Caco-2 (cell line): Measurements from ENCODE around the gene CHKB. TPM values are rescaled to one million over a fixed set of nuclear protein-coding genes. Genes with fewer than 3 reads are reported as not detected.

ENCODE experiments used
- BruUV-seq: library from RNA; stranded (reverse); fragments of 400-500 nt; replicated peaks from 2 replicates; lab custom pipeline; 2021; lab: Mats Ljungman, UMichigan
- CTCF ChIA-PET: fragments of 300-600 bp; sonication (Branson Sonifier 250); formaldehyde crosslinking; loops from one replicate; lab custom pipeline; 2022; ENCODE audit warnings: antibody characterized with exemption; lab: Charles Lee
- POLR2A ChIA-PET: fragments of 300-600 bp; sonication (Branson Sonifier 250); formaldehyde crosslinking; loops from one replicate; lab custom pipeline; 2022; ENCODE audit warnings: antibody characterized with exemption; lab: Charles Lee
- DNase-seq, 2 experiments: peaks; one replicate each; pipeline versions ENCODE4 v3.0.0 to v3.0.0-alpha.2; 2020 to 2022
- H3K27me3 ChIP-seq: replicated peaks from 2 replicates; pipeline ENCODE4 v1.6.0; 2011; ENCODE audit warnings: low read length; ENCODE audit not compliant: control insufficient read depth, insufficient read depth
- H3K36me3 ChIP-seq: 2 replicates; pipeline ENCODE4 v1.5.1; 2011; ENCODE audit warnings: low read length; ENCODE audit not compliant: control insufficient read depth, insufficient read depth
- H3K4me1 ChIP-seq: fragments of 250-450 bp; sonication (Bioruptor Pico); 2 replicates; pipeline ENCODE4 v1.5.1; 2020; ENCODE audit warnings: mild to moderate bottlenecking
- H3K4me3 ChIP-seq: 2 replicates; pipeline ENCODE4 v1.5.1; 2011; ENCODE audit warnings: low read depth, mild to moderate bottlenecking, control low read depth, low read length
- H3K9me3 ChIP-seq: fragments of 250-450 bp; sonication (Bioruptor Pico); 2 replicates; pipeline ENCODE4 v1.5.1; 2020; ENCODE audit warnings: mild to moderate bottlenecking, moderate library complexity
- H3K27ac Mint-ChIP-seq: one replicate; pipeline ENCODE4 v1.8.0; 2022; ENCODE audit warnings: mixed read lengths; ENCODE audit not compliant: unreplicated experiment
- H3K27me3 Mint-ChIP-seq: one replicate; pipeline ENCODE4 v1.8.0; 2022; ENCODE audit warnings: mixed read lengths; ENCODE audit not compliant: insufficient read depth, unreplicated experiment
- H3K36me3 Mint-ChIP-seq: one replicate; pipeline ENCODE4 v1.8.0; 2022; ENCODE audit warnings: mild to moderate bottlenecking, mixed read lengths; ENCODE audit not compliant: insufficient read depth, unreplicated experiment
- H3K4me1 Mint-ChIP-seq: one replicate; pipeline ENCODE4 v1.8.0; 2022; ENCODE audit warnings: low read depth, mixed read lengths; ENCODE audit not compliant: unreplicated experiment
- H3K4me3 Mint-ChIP-seq: one replicate; pipeline ENCODE4 v1.8.0; 2022; ENCODE audit warnings: mild to moderate bottlenecking, moderate library complexity, mixed read lengths; ENCODE audit not compliant: unreplicated experiment
- H3K9me3 Mint-ChIP-seq: one replicate; pipeline ENCODE4 v1.8.0; 2022; ENCODE audit warnings: mixed read lengths; ENCODE audit not compliant: unreplicated experiment
- CTCF ChIP-seq, 2 experiments: fragments of 200-600 bp in 1 of 2; IDR thresholded peaks; 1 replicate in 1 of 2; 2 replicates in 1 of 2; pipeline versions ENCODE4 v1.5.1 to v1.8.0; 2011 to 2022; ENCODE audit warnings: antibody characterized with exemption in 1 of 2, control low read depth in 1 of 2, inconsistent platforms in 1 of 2, low read depth in 1 of 2, low read length in 1 of 2, mild to moderate bottlenecking in 1 of 2, moderate library complexity in 1 of 2; ENCODE audit not compliant: insufficient read depth in 1 of 2, severe bottlenecking in 1 of 2, unreplicated experiment in 1 of 2
- intact Hi-C: fragments of 100-400 bp; cut with micrococcal nuclease; formaldehyde crosslinking; loops from one replicate; pipeline ENCODE4 v1.10.0; 2022; ENCODE audit not compliant: unreplicated experiment
- total RNA-seq: library from RNA; stranded (reverse); gene quantifications from 2 replicates; pipeline ENCODE4 v1.2.3, GENCODE V29; 2022

CHKB gene
- total RNA-seq, 1 experiment from 2014 or later = 43.3 TPM

DNA sequence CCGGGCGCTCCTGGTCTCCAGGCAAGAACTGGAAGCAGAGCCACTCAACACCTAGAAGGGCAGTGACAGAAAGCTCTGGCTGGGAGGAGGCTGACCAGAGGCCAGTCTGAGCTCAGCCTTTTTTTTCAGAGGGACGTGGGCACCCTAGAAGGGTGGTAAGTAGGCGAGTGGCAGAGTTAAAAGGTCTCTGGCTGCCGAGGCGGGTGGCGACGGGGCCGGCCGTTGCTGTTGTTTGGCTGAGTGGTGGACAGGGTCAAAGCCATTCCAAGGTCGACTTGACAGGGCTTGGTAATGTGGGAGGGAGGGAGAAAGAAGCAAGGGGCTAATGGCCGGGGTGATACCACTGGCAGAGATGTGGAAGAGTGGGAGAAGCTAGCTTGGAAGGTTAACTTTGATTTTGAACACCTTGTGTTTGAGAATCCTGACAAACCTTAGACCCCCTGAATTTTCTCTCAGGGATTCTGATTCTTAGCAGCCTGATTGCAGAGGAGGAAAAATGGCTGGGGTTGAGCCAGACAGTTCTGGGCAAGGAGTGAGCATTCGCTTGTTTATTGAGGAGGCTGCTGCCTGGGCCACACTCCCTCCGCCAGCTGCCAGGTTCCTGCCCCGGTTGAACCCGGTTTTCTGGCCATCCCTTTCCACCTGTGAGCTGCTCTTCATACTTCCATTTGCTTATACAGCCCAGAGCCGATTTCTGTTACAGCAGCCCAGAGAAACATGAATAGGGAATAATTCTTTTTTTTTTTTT is 19.1 kb downstream of the CHKB start:
- H3K36me3 Mint-ChIP-seq = no peaks in the 10 kb centered on the region
- Histone ChIP-seq H3K27me3 (no peaks in the 10 kb centered on the region), H3K36me3 (no peaks in the 10 kb centered on the region), H3K4me1 (0 out of 2 replicates have a peak, but pooled peaks cover 2% of the 10 kb centered on the region), H3K4me3 (peak overlapping the region; percentile 63), H3K9me3 (no peaks in the 10 kb centered on the region)
- no TSS peak for BruUV-seq
- H3K4me1 Mint-ChIP-seq = peaks cover 14% of the 10 kb centered on the region
- DNase-seq = no peak
- no peak for TF ChIP-seq CTCF (IDR thresholded peaks at IDR 0.05; ENCODE audit: insufficient read depth in 1 of 2, low read depth in 1 of 2, low read length in 1 of 2, severe bottlenecking in 1 of 2, unreplicated experiment in 1 of 2)
- no peaks in the 10 kb centered on the region for H3K27me3 Mint-ChIP-seq
- CTCF ChIA-PET = interaction anchor here (0.5 to 1.9 kb wide), 16 partner anchors 16 to 163 kb away, joined by 3 to 43 read pairs (median 7); partner anchors contain the start of genes ARSA, KLHDC7B, LMF2 and NCAPH2
- POLR2A ChIA-PET = interaction anchor here (0.9 to 2.2 kb wide), 5 partner anchors 19 to 56 kb away, joined by 4 to 12 read pairs (median 5); partner anchors contain the start of genes CHKB, LMF2, NCAPH2 and SCO2
- no peaks in the 10 kb centered on the region for H3K9me3 Mint-ChIP-seq
- intact Hi-C loops = loop anchor here (1.0 to 2.0 kb wide), 2 partner anchors 19 to 31 kb away; partner anchors contain the start of gene CHKB
- H3K4me3 Mint-ChIP-seq = peak overlapping the region; percentile 86
- peak overlapping the region; percentile 87 for H3K27ac Mint-ChIP-seq

DNA sequence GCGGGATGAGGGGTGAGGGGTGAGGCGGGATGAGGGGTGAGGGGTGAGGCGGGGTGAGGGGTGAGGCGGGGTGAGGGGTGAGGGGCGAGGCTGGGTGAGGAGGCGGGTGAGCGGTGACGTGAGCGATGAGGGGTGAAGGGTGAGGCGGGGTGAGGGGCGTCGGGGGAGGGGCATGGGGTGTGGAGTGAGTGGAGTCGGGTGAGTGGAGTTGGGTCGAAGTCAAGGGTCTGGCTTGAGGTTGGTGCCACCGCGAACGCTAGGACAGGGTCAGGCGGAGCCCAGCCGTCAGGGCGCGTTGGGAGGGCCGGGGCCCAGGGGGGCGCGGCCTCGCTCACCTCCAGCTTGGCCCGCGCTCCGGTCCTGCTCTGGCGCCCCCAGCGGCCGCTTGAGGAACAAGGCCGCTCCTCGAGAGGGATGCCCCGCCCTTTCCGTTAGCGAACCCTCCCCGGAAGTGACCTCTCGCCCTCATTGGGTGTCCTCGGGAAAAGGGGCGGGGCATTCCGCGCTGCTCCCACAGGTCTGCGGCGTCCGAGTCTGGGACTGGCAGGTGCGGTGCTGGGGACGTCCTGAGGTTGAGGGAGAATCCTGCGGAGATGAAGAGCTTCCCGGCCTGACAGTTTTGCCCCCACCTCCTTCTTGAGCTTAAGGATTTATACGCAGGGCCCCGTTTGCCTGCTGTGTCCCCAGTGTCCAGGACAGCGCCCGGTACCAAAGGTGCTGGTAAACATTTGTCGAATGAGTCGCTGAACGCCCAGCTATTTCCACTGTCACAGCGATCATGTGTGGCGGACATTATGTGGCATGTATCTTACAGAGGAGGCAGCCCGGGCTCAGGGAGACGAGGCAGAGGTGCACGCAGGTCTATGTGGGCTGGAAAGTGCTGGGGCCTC is 19.9 kb downstream of the CHKB start, which contains the start of gene SYCE3:
Gene SYCE3 (minus strand): TSS at position 397 of the 890 bp plus-strand sequence. CDS start 6,514 bp downstream, outside the sequence.
- peak; percentile 85 to 87 for TF ChIP-seq CTCF (IDR thresholded peaks at IDR 0.05; ENCODE audit: insufficient read depth in 1 of 2, low read depth in 1 of 2, low read length in 1 of 2, severe bottlenecking in 1 of 2, unreplicated experiment in 1 of 2)
- intact Hi-C loops = loop anchor here (1.0 to 2.0 kb wide), 2 partner anchors 20 to 30 kb away; partner anchors contain the start of gene CHKB
- H3K27me3 Mint-ChIP-seq = no peaks in the 10 kb centered on the region
- H3K27ac Mint-ChIP-seq = peak within 1 kb of the TSS; percentile 87
- ChIA-PET POLR2A (interaction anchor here (0.6 to 2.2 kb wide), 6 partner anchors 20 to 292 kb away, joined by 4 to 12 read pairs (median 5); partner anchors contain the start of genes CHKB, LMF2, NCAPH2 and SCO2), CTCF (interaction anchor here (0.5 to 1.9 kb wide), 17 partner anchors 15 to 164 kb away, joined by 3 to 43 read pairs (median 7); partner anchors contain the start of genes ARSA, KLHDC7B, LMF2 and NCAPH2)
- H3K4me1 Mint-ChIP-seq = peaks cover 14% of the 10 kb centered on the region
- no peaks in the 10 kb centered on the region for H3K36me3 Mint-ChIP-seq
- Histone ChIP-seq H3K4me3 (peak within 1 kb of the TSS; percentile 63), H3K27me3 (no peaks in the 10 kb centered on the region), H3K36me3 (no peaks in the 10 kb centered on the region), H3K4me1 (no peaks in the 10 kb centered on the region), H3K9me3 (no peaks in the 10 kb centered on the region)
- peak; percentile 97 to 99 for DNase-seq
- no peaks in the 10 kb centered on the region for H3K9me3 Mint-ChIP-seq
- TSS peak; percentile 90 for BruUV-seq
- peak within 1 kb of the TSS; percentile 86 for H3K4me3 Mint-ChIP-seq
